Measurements from ENCODE around the gene NPPA.

The NPPA gene

DNA sequence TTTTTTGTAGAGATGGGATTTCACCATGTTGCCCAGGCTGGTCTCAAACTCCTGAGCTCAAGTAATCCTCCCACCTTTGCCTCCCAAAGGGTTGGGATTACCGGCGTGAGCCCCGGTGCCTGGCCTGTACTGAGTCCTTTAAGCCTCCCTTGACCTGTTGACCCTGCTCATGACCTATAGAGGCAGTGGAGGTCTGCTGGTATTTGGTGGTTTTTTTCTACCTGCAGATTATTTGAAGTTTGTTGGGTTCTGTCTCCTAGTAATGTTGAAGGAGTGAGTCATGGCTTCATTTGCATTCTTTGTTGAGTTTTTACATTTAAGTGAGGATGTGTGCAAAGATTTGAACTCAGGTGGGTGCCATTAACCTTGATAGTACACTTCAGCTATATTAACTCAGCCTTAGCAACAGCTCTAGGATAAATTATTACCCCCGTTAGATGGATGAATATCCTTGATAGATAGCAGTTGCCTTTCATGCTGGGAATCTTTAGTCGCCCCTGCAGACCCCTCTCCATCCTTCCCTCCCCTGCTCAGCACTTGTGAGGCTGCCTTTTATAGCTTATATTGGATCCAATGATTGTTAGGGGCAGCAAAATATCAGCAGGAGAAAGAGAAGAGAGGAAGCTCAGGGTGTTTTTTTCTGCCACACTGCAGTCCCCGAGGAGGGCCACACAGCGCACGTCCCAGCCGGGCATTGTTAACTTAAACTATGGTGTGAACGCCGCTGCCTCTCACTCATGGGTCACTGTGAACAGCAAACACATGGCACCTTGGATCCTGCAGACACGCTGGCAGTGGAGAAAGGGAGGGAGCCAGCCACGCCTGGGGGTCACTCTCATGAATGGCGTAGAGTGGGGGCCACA, 26.0 kb upstream of the NPPA start:
- H3K27ac ChIP-seq (ENCODE audit: low read depth, low read length): no peak overlapping the region
- no peaks in the 10 kb centered on the region for H3K36me3 ChIP-seq (ENCODE audit: insufficient read depth, low read length)
- H3K4me1 ChIP-seq (ENCODE audit: insufficient read depth, low read length): no peaks in the 10 kb centered on the region
- H3K9ac ChIP-seq (ENCODE audit: low read length): no peak overlapping the region
- no peaks in the 10 kb centered on the region for H3K9me3 ChIP-seq (ENCODE audit: low read length)
- no peak overlapping the region for H3K4me3 ChIP-seq (ENCODE audit: low read depth in 1 of 2, low read length in 2 of 2)
- no peaks in the 10 kb centered on the region for H3K27me3 ChIP-seq (ENCODE audit: control insufficient read depth in 1 of 2, insufficient read depth in 2 of 2, low read length in 2 of 2)

DNA sequence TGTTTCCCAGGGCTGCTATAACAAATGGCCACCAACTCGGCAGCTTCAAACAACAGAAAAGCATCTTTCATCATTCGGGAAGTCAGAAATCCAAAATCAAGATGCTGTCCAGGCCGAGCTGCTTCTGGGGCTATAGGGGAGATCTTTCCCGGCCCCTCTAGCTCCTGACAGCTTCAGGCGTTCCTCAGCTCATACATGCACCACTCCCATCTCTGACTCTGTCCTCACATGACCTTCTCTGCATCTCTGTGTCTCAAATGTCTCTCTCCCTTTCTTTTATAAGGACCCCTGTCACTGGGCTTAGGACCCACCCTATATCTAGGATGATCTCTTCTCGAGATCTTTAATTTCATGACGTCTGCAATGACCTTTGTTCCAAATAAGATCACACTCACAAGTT, 25.0 kb upstream of the NPPA start:
- H3K9ac ChIP-seq (ENCODE audit: low read length): no peak overlapping the region
- H3K27me3 ChIP-seq (ENCODE audit: control insufficient read depth in 1 of 2, insufficient read depth in 2 of 2, low read length in 2 of 2): no peaks in the 10 kb centered on the region
- H3K4me1 ChIP-seq (ENCODE audit: insufficient read depth, low read length): no peaks in the 10 kb centered on the region
- H3K4me3 ChIP-seq (ENCODE audit: low read depth in 1 of 2, low read length in 2 of 2): no peak overlapping the region
- no peak overlapping the region for H3K27ac ChIP-seq (ENCODE audit: low read depth, low read length)
- no peaks in the 10 kb centered on the region for H3K36me3 ChIP-seq (ENCODE audit: insufficient read depth, low read length)
- no peaks in the 10 kb centered on the region for H3K9me3 ChIP-seq (ENCODE audit: low read length)

- Histone ChIP-seq H3K9me3 (ENCODE audit: low read length) (no peaks in the 10 kb centered on the region), H3K27ac (ENCODE audit: low read depth, low read length) (no peak overlapping the region), H3K4me1 (ENCODE audit: insufficient read depth, low read length) (no peaks in the 10 kb centered on the region), H3K4me3 (ENCODE audit: low read depth in 1 of 2, low read length in 2 of 2) (no peak overlapping the region), H3K27me3 (ENCODE audit: control insufficient read depth in 1 of 2, insufficient read depth in 2 of 2, low read length in 2 of 2) (no peaks in the 10 kb centered on the region), H3K36me3 (ENCODE audit: insufficient read depth, low read length) (no peaks in the 10 kb centered on the region), H3K9ac (ENCODE audit: low read length) (no peak overlapping the region)
Measured at GRCh38 chr1:11869650-11870207, 22.1 kb upstream of the NPPA start.

DNA sequence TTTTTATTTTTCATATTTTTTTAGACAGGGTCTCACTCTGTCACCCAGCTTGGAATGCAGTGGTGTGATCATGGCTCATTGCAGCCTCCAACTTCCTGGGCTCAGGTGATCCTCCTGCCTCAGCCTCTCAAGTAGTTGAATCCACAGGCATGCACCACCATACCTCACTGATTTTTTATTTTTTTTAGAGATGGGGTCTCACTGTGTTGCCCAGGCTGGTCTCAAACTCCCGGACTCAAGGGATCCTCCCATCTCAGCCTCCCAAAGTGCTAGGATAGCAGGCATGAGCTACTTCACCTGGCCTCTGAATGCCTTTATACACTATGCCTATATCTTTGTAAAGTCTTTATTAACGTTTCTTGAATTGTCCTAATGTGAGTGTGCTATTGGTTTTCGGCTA, 21.5 kb upstream of the NPPA start:
- H3K36me3 ChIP-seq (ENCODE audit: insufficient read depth, low read length): no peaks in the 10 kb centered on the region
- H3K9ac ChIP-seq (ENCODE audit: low read length): no peak overlapping the region
- no peaks in the 10 kb centered on the region for H3K4me1 ChIP-seq (ENCODE audit: insufficient read depth, low read length)
- no peak overlapping the region for H3K27ac ChIP-seq (ENCODE audit: low read depth, low read length)
- H3K4me3 ChIP-seq (ENCODE audit: low read depth in 1 of 2, low read length in 2 of 2): no peak overlapping the region
- no peaks in the 10 kb centered on the region for H3K9me3 ChIP-seq (ENCODE audit: low read length)
- no peaks in the 10 kb centered on the region for H3K27me3 ChIP-seq (ENCODE audit: control insufficient read depth in 1 of 2, insufficient read depth in 2 of 2, low read length in 2 of 2)

- Histone ChIP-seq H3K27me3 (ENCODE audit: control insufficient read depth in 1 of 2, insufficient read depth in 2 of 2, low read length in 2 of 2) (no peaks in the 10 kb centered on the region), H3K36me3 (ENCODE audit: insufficient read depth, low read length) (no peaks in the 10 kb centered on the region), H3K27ac (ENCODE audit: low read depth, low read length) (no peak overlapping the region), H3K4me1 (ENCODE audit: insufficient read depth, low read length) (no peaks in the 10 kb centered on the region), H3K9ac (ENCODE audit: low read length) (no peak overlapping the region), H3K4me3 (ENCODE audit: low read depth in 1 of 2, low read length in 2 of 2) (no peak overlapping the region), H3K9me3 (ENCODE audit: low read length) (no peaks in the 10 kb centered on the region)
Measured at GRCh38 chr1:11868331-11868980, 20.9 kb upstream of the NPPA start.

GRCh38 chr1:11862890-11863289, 15.3 kb upstream of the NPPA start:
- Histone ChIP-seq H3K9me3 (ENCODE audit: low read length) (no peaks in the 10 kb centered on the region), H3K36me3 (ENCODE audit: insufficient read depth, low read length) (no peaks in the 10 kb centered on the region), H3K27ac (ENCODE audit: low read depth, low read length) (no peak overlapping the region), H3K4me1 (ENCODE audit: insufficient read depth, low read length) (no peaks in the 10 kb centered on the region), H3K27me3 (ENCODE audit: control insufficient read depth in 1 of 2, insufficient read depth in 2 of 2, low read length in 2 of 2) (peaks cover 12 to 25% of the 10 kb centered on the region in 2 donors), H3K4me3 (ENCODE audit: low read depth in 1 of 2, low read length in 2 of 2) (no peak overlapping the region), H3K9ac (ENCODE audit: low read length) (no peak overlapping the region)

- Histone ChIP-seq H3K9me3 (ENCODE audit: low read length) (no peaks in the 10 kb centered on the region), H3K27me3 (ENCODE audit: control insufficient read depth in 1 of 2, insufficient read depth in 2 of 2, low read length in 2 of 2) (peaks cover 12 to 30% of the 10 kb centered on the region in 2 donors), H3K36me3 (ENCODE audit: insufficient read depth, low read length) (no peaks in the 10 kb centered on the region), H3K4me3 (ENCODE audit: low read depth in 1 of 2, low read length in 2 of 2) (no peak overlapping the region), H3K4me1 (ENCODE audit: insufficient read depth, low read length) (no peaks in the 10 kb centered on the region), H3K9ac (ENCODE audit: low read length) (no peak overlapping the region), H3K27ac (ENCODE audit: low read depth, low read length) (no peak overlapping the region)
Measured at GRCh38 chr1:11860587-11860986, 13.0 kb upstream of the NPPA start.

DNA sequence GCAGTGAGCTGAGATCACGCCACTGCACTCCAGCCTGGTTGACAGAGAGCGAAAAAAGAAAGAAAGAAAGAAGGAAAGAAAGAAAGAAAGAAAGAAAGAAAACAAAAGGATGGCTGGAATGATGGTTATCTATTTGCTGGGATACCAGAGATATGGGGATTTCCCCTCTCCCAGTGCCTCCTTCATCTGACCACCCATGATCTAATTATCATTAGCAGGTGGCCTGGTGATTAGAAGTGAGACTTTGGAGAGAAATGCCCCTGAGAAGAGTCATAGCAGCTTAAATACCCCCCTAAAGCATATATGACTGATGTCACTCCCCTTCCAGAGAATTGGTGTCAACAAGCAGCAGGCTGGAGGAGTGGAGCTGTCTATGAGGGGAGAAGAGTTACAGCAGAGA, 12.5 kb upstream of the NPPA start:
- Histone ChIP-seq H3K27me3 (ENCODE audit: control insufficient read depth in 1 of 2, insufficient read depth in 2 of 2, low read length in 2 of 2) (peaks cover 12 to 30% of the 10 kb centered on the region in 2 donors), H3K27ac (ENCODE audit: low read depth, low read length) (no peak overlapping the region), H3K9me3 (ENCODE audit: low read length) (no peaks in the 10 kb centered on the region), H3K9ac (ENCODE audit: low read length) (no peak overlapping the region), H3K4me3 (ENCODE audit: low read depth in 1 of 2, low read length in 2 of 2) (no peak overlapping the region), H3K4me1 (ENCODE audit: insufficient read depth, low read length) (no peaks in the 10 kb centered on the region), H3K36me3 (ENCODE audit: insufficient read depth, low read length) (no peaks in the 10 kb centered on the region)

DNA sequence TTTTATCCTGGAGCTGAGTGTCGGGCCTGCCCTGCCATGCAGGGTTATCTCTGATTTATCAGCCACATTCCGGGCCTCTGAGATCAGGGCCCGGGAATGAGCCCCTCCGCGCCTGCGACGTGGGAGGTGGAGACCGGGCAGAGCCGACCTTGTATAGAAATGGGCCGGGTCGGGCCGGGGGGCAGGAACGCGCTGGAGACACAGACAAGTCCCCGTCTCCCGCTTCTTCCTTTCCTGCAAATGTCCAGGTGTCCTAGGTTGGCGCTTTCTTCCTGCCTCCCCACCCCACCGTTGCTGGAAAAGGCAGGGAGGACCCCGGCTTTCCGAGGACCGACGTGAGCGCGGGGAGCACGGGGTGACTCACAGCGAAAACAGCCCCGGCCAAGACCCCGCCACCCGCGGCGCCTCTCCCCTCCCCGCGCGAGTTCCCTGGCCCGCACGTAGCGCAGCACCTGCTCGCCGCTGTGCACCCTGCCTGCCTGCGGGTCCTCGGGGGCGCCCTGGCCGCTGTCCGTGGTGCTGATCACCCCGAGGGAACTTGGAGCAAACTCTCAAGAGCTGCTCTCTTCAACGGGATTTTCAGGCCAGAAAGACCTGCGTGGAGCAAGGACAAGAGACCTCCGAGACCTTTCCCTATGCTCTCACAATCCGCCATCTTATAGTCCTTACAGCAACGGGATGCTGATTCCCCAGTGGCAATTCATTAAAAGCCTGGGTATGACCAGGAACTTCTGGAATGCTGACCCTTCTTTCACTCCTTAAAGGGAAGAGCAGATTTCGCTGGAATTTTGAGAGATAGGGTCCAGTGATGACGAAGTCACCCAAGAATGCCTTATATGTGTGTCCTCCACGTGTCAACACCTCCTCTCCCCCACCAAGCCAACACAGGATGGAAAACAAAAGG, 11.6 kb upstream of the NPPA start:
- Histone ChIP-seq H3K36me3 (ENCODE audit: insufficient read depth, low read length) (no peaks in the 10 kb centered on the region), H3K27me3 (ENCODE audit: control insufficient read depth in 1 of 2, insufficient read depth in 2 of 2, low read length in 2 of 2) (peaks cover 12 to 30% of the 10 kb centered on the region in 2 donors), H3K9me3 (ENCODE audit: low read length) (no peaks in the 10 kb centered on the region), H3K4me3 (ENCODE audit: low read depth in 1 of 2, low read length in 2 of 2) (no peak overlapping the region), H3K27ac (ENCODE audit: low read depth, low read length) (no peak overlapping the region), H3K9ac (ENCODE audit: low read length) (no peak overlapping the region), H3K4me1 (ENCODE audit: insufficient read depth, low read length) (no peaks in the 10 kb centered on the region)

- Histone ChIP-seq H3K4me3 (ENCODE audit: low read depth in 1 of 2, low read length in 2 of 2) (no peak within 1 kb of the TSS), H3K36me3 (ENCODE audit: insufficient read depth, low read length) (no peaks in the 10 kb centered on the region), H3K27me3 (ENCODE audit: control insufficient read depth in 1 of 2, insufficient read depth in 2 of 2, low read length in 2 of 2) (peaks cover 12 to 30% of the 10 kb centered on the region in 2 donors), H3K9me3 (ENCODE audit: low read length) (no peaks in the 10 kb centered on the region), H3K27ac (ENCODE audit: low read depth, low read length) (no peak within 1 kb of the TSS), H3K9ac (ENCODE audit: low read length) (no peak within 1 kb of the TSS), H3K4me1 (ENCODE audit: insufficient read depth, low read length) (no peaks in the 10 kb centered on the region)
Measured at GRCh38 chr1:11858613-11858967, 11.0 kb upstream of the NPPA start, which contains the start of gene NPPB. NPPB (minus strand) TSS chr1:11858945; CDS start chr1:11858833, 112 bp downstream.

- H3K9ac ChIP-seq (ENCODE audit: low read length): no peak overlapping the region
- no peak overlapping the region for H3K4me3 ChIP-seq (ENCODE audit: low read depth in 1 of 2, low read length in 2 of 2)
- H3K36me3 ChIP-seq (ENCODE audit: insufficient read depth, low read length): no peaks in the 10 kb centered on the region
- H3K27ac ChIP-seq (ENCODE audit: low read depth, low read length): no peak overlapping the region
- no peaks in the 10 kb centered on the region for H3K9me3 ChIP-seq (ENCODE audit: low read length)
- H3K4me1 ChIP-seq (ENCODE audit: insufficient read depth, low read length): no peaks in the 10 kb centered on the region
- peaks cover 12 to 30% of the 10 kb centered on the region in 2 donors for H3K27me3 ChIP-seq (ENCODE audit: control insufficient read depth in 1 of 2, insufficient read depth in 2 of 2, low read length in 2 of 2)
Measured at GRCh38 chr1:11858158-11858557, 10.6 kb upstream of the NPPA start.
